SK-N-SH (cell line): ENCODE data around the gene CFAP20DC. TPM values are rescaled to one million over a fixed set of nuclear protein-coding genes. Genes with fewer than 3 reads are reported as not detected.

Experiments
- CTCF ChIA-PET: fragments of 300-600, 350-600 bp; formaldehyde crosslinking; extraction: SDS; loops from one replicate; lab custom pipeline; 2021; lab: Yijun Ruan, JAX
- POLR2A ChIA-PET: fragments of 350-600 bp; sonication (Branson Sonifier 250); formaldehyde crosslinking; extraction: SDS; loops from one replicate; lab custom pipeline; 2020; ENCODE audit warnings: antibody characterized with exemption, inconsistent platforms; lab: Yijun Ruan, JAX
- DNase-seq: peaks from one replicate; pipeline ENCODE4 v3.0.0; 2012
- H2AFZ ChIP-seq: fragments of 200-600 bp; sonication (generic); 2 replicates; pipeline ENCODE4 v1.8.1; 2016; ENCODE audit warnings: antibody characterized with exemption, mild to moderate bottlenecking, low read depth
- H3F3A ChIP-seq: fragments of 200-600 bp; sonication (generic); replicated peaks from 2 replicates; pipeline ENCODE3; 2016; ENCODE audit warnings: antibody characterized with exemption, mild to moderate bottlenecking; ENCODE audit not compliant: insufficient read depth
- H3K27ac ChIP-seq, 2 experiments: fragments of 200-500 bp in 1 of 2; fragments of 200-600 bp in 1 of 2; sonication (Bioruptor generic) in 1 of 2; sonication (generic), shearing (Covaris generic) in 1 of 2; 2 replicates each; pipeline versions ENCODE4 v1.5.1 to v1.6.1; 2014 to 2016; ENCODE audit warnings: low read depth in 2 of 2, inconsistent platforms in 1 of 2, low read length in 1 of 2, mild to moderate bottlenecking in 1 of 2, mixed read lengths in 1 of 2
- H3K27me3 ChIP-seq: fragments of 200-600 bp; sonication (generic), shearing (Covaris generic); 2 replicates; pipeline ENCODE4 v1.6.1; 2016; ENCODE audit warnings: mixed run types; ENCODE audit not compliant: insufficient read depth
- H3K36me3 ChIP-seq, 2 experiments: fragments of 200-500 bp in 1 of 2; fragments of 200-600 bp in 1 of 2; sonication (Bioruptor generic) in 1 of 2; sonication (generic) in 1 of 2; replicated peaks in 1 of 2; 2 replicates each; pipeline versions ENCODE3 to v1.5.1; 2014 to 2016; ENCODE audit warnings: low read length in 1 of 2, mild to moderate bottlenecking in 1 of 2; ENCODE audit not compliant: insufficient read depth in 2 of 2, control insufficient read depth in 1 of 2
- H3K4me1 ChIP-seq, 2 experiments: fragments of 200-500 bp in 1 of 2; fragments of 200-600 bp in 1 of 2; sonication (Bioruptor generic) in 1 of 2; sonication (generic), shearing (Covaris generic) in 1 of 2; 2 replicates each; pipeline versions ENCODE4 v1.5.1 to v1.6.1; 2014 to 2016; ENCODE audit warnings: low read depth in 1 of 2, low read length in 1 of 2, mixed run types in 1 of 2; ENCODE audit not compliant: insufficient read depth in 2 of 2, control insufficient read depth in 1 of 2
- H3K4me2 ChIP-seq: fragments of 200-600 bp; sonication (generic), shearing (Covaris generic); 2 replicates; pipeline ENCODE4 v1.6.1; 2017; ENCODE audit warnings: mixed run types
- H3K4me3 ChIP-seq, 2 experiments: fragments of 200-500 bp in 1 of 2; fragments of 200-600 bp in 1 of 2; sonication (Bioruptor generic) in 1 of 2; sonication (generic), shearing (Covaris generic) in 1 of 2; 2 replicates each; pipeline versions ENCODE4 v1.5.1 to v1.8.1; 2014 to 2016; ENCODE audit warnings: low read depth in 2 of 2, inconsistent platforms in 1 of 2, low read length in 1 of 2, mild to moderate bottlenecking in 1 of 2, mixed read lengths in 1 of 2, moderate library complexity in 1 of 2
- H3K79me2 ChIP-seq: fragments of 200-600 bp; sonication (generic); 2 replicates; pipeline ENCODE4 v1.8.1; 2017; ENCODE audit warnings: mild to moderate bottlenecking; ENCODE audit not compliant: insufficient read depth
- H3K9ac ChIP-seq: fragments of 200-600 bp; sonication (generic); 2 replicates; pipeline ENCODE4 v1.6.1; 2017; ENCODE audit warnings: mixed run types
- H3K9me2 ChIP-seq: fragments of 200-600 bp; sonication (generic); 2 replicates; pipeline ENCODE4 v1.6.1; 2017; ENCODE audit warnings: mixed run types
- H3K9me3 ChIP-seq: fragments of 200-600 bp; sonication (generic); 2 replicates; pipeline ENCODE4 v1.6.1; 2017; ENCODE audit warnings: mixed run types, mild to moderate bottlenecking, moderate library complexity
- H4K20me1 ChIP-seq: fragments of 200-600 bp; sonication (generic); 2 replicates; pipeline ENCODE4 v1.6.1; 2017; ENCODE audit warnings: mild to moderate bottlenecking, mixed run types; ENCODE audit not compliant: insufficient read depth
- CHD2 ChIP-seq: fragments of 150-350 bp; IDR thresholded peaks from 2 replicates; pipeline ENCODE4 v1.6.1; 2018; ENCODE audit warnings: low read length; ENCODE audit not compliant: partially characterized antibody
- ELF1 ChIP-seq: IDR thresholded peaks from 2 replicates; pipeline ENCODE4 v1.4.0; 2012
- EP300 ChIP-seq, 2 experiments: IDR thresholded peaks; 2 replicates each; pipeline versions ENCODE4 v1.4.0 to v1.6.1; 2012; ENCODE audit warnings: borderline replicate concordance in 1 of 2, low read depth in 1 of 2, low read length in 1 of 2
- EZH2phosphoT487 ChIP-seq: fragments of 200-600 bp; sonication (generic); IDR thresholded peaks from 2 replicates; pipeline ENCODE4 v1.6.1; 2017; ENCODE audit warnings: low read depth, mixed run types, mild to moderate bottlenecking, antibody characterized with exemption, moderate library complexity, borderline replicate concordance
- FOSL2 ChIP-seq: IDR thresholded peaks from 2 replicates; pipeline ENCODE4 v1.4.0; 2012; ENCODE audit warnings: low read depth, mild to moderate bottlenecking, moderate library complexity, borderline replicate concordance
- FOXJ3 ChIP-seq: sonication (generic); formaldehyde crosslinking; IDR thresholded peaks from 2 replicates; pipeline ENCODE4 v1.5.1; 2020; ENCODE audit warnings: mild to moderate bottlenecking, missing genetic modification reagents
- FOXM1 ChIP-seq: IDR thresholded peaks from 2 replicates; pipeline ENCODE4 v1.4.0; 2012; ENCODE audit warnings: low read depth, mild to moderate bottlenecking
- MEF2A ChIP-seq: IDR thresholded peaks from 2 replicates; pipeline ENCODE4 v1.4.0; 2012; ENCODE audit warnings: low read depth, borderline replicate concordance
- MXI1 ChIP-seq: IDR thresholded peaks from 2 replicates; pipeline ENCODE4 v1.6.1; 2012; ENCODE audit warnings: mild to moderate bottlenecking, low read depth, low read length, improper control_type of control experiment
- NFIC ChIP-seq: IDR thresholded peaks from 2 replicates; pipeline ENCODE4 v1.4.0; 2012; ENCODE audit warnings: borderline replicate concordance
- POLR2AphosphoS5 ChIP-seq: IDR thresholded peaks from 2 replicates; pipeline ENCODE4 v1.6.1; 2012; ENCODE audit warnings: low read depth, low read length
- RCOR1 ChIP-seq: fragments of 150-350 bp; IDR thresholded peaks from 2 replicates; pipeline ENCODE4 v1.6.1; 2017; ENCODE audit warnings: antibody characterized with exemption, low read length
- RFX5 ChIP-seq: IDR thresholded peaks from 2 replicates; pipeline ENCODE4 v1.6.1; 2012; ENCODE audit warnings: mild to moderate bottlenecking, improper control_type of control experiment, low read length
- SIN3A ChIP-seq: IDR thresholded peaks from 2 replicates; pipeline ENCODE4 v1.6.1; 2012; ENCODE audit warnings: low read depth, mild to moderate bottlenecking, low read length, moderate library complexity, borderline replicate concordance
- SMC3 ChIP-seq: IDR thresholded peaks from 2 replicates; pipeline ENCODE4 v1.6.1; 2012; ENCODE audit warnings: low read depth, low read length, improper control_type of control experiment
- TAF1 ChIP-seq: IDR thresholded peaks from 2 replicates; pipeline ENCODE4 v1.6.1; 2012; ENCODE audit warnings: low read depth, mild to moderate bottlenecking, low read length, moderate library complexity, borderline replicate concordance
- TEAD4 ChIP-seq: IDR thresholded peaks from 2 replicates; pipeline ENCODE4 v1.4.0; 2012; ENCODE audit warnings: mild to moderate bottlenecking, borderline replicate concordance; ENCODE audit not compliant: insufficient read depth
- WGBS: methylation state at CpG from one replicate; pipeline ENCODE4 v1.1.6; 2017; ENCODE audit warnings: low lambda C conversion rate; 5-methylcytosine and 5-hydroxymethylcytosine counted together
- polyA plus RNA-seq, 3 experiments: library from polyadenylated mRNA; depleted of rRNA; stranded (reverse); fragments of >200 nt; gene quantifications; 2 replicates each; pipeline ENCODE4 v1.2.3, GENCODE V29; 2012
- TF ChIP-seq, protein P1 (sequence below): IDR thresholded peaks from 2 replicates; pipeline ENCODE4 v1.4.0; 2012; ENCODE audit warnings: low read depth
- TF ChIP-seq, protein P2 (sequence below): IDR thresholded peaks from 2 replicates; pipeline ENCODE4; 2012
- TF ChIP-seq, protein P3 (sequence below): IDR thresholded peaks from 2 replicates; pipeline ENCODE4 v1.6.1; 2012; ENCODE audit warnings: mild to moderate bottlenecking, low read depth, low read length, moderate library complexity

The CFAP20DC gene
- polyA plus RNA-seq, 1 of the 3 experiments (the other 2 are of a cell fraction) = 1.8 TPM

DNA sequence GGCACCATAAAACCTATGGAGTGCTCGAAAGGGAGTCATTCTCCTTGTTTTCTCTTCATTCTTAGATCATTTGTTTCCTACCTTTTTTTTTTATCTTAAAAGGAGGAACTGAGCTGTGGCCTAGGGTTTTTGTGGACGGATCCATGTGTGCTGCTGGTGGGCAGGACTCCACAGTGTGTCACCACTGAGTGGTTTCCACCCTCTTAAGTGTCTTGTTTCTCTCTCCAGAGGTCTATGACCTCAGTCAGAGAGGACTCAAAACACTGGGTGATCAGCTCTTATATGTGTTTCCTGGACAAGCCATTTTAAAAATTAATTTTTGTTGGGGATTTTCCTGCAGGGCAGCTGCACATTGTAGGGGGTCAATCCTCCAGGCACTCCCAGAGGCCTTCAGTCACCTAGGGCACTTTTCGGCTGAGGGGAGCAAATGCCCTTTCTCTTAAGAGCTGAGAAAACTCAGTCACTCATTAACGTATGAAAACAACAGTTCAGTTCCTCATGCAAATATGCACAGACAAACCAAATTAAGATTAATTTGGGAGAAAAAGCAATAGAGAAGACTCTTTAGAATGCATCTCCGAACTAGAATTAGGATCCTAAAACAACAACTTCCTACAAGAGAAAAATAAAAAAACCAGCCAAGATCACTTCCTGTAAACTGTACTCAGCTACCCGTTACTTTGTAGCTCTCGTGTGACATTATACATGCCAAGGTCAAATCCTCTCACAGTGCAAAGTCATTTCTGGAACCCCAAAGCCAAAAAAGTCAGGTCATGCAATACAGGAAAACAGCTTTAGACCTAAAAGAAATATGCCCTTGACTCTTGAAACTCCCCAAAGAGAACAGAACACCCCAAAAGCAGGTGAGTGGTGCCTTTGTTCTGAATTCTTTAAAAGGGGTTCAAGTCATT lies 355.6 kb downstream of the CFAP20DC start:
- Histone ChIP-seq H3K79me2 (no peaks in the 10 kb centered on the region), H3K36me3 (peaks cover 0 to 3% of the 10 kb centered on the region in 2 experiments), H3K27ac (no peak overlapping the region), H2AFZ (no peak overlapping the region), H3K4me3 (no peak overlapping the region), H3K4me2 (no peak overlapping the region), H3K9me3 (peaks cover 14% of the 10 kb centered on the region), H3K4me1 (no peaks in the 10 kb centered on the region), H3K9me2 (no peaks in the 10 kb centered on the region), H4K20me1 (no peaks in the 10 kb centered on the region), H3K9ac (no peak overlapping the region), H3K27me3 (no peaks in the 10 kb centered on the region), H3F3A (no peaks in the 10 kb centered on the region)
- 33% methylated on average over 7 of the region's 7 CpGs for WGBS
- CTCF ChIA-PET = interaction anchor here (0.9 kb wide), 1 partner anchor 54 kb away, joined by 3 read pairs; no protein-coding TSS in a partner anchor
- no peak for DNase-seq
- TF ChIP-seq SIN3A (no peak), NFIC (no peak), RFX5 (no peak), FOXM1 (no peak), CHD2 (no peak), RCOR1 (no peak), MEF2A (no peak), EZH2phosphoT487 (no peak), FOSL2 (no peak), ELF1 (no peak), FOXJ3 (CRISPR knock-in tag) (no peak), EP300 (IDR thresholded peaks at IDR 0.05; ENCODE audit: borderline replicate concordance in 1 of 2, low read depth in 1 of 2, low read length in 1 of 2) (no peak), TEAD4 (no peak), SMC3 (no peak), POLR2AphosphoS5 (no peak), MXI1 (no peak), TAF1 (no peak)
- TF ChIP-seq, protein P1, sequence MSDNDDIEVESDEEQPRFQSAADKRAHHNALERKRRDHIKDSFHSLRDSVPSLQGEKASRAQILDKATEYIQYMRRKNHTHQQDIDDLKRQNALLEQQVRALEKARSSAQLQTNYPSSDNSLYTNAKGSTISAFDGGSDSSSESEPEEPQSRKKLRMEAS = no peak
- TF ChIP-seq, protein P2, sequence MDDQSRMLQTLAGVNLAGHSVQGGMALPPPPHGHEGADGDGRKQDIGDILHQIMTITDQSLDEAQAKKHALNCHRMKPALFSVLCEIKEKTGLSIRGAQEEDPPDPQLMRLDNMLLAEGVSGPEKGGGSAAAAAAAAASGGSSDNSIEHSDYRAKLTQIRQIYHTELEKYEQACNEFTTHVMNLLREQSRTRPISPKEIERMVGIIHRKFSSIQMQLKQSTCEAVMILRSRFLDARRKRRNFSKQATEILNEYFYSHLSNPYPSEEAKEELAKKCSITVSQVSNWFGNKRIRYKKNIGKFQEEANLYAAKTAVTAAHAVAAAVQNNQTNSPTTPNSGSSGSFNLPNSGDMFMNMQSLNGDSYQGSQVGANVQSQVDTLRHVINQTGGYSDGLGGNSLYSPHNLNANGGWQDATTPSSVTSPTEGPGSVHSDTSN = no peak
- TF ChIP-seq, protein P3, sequence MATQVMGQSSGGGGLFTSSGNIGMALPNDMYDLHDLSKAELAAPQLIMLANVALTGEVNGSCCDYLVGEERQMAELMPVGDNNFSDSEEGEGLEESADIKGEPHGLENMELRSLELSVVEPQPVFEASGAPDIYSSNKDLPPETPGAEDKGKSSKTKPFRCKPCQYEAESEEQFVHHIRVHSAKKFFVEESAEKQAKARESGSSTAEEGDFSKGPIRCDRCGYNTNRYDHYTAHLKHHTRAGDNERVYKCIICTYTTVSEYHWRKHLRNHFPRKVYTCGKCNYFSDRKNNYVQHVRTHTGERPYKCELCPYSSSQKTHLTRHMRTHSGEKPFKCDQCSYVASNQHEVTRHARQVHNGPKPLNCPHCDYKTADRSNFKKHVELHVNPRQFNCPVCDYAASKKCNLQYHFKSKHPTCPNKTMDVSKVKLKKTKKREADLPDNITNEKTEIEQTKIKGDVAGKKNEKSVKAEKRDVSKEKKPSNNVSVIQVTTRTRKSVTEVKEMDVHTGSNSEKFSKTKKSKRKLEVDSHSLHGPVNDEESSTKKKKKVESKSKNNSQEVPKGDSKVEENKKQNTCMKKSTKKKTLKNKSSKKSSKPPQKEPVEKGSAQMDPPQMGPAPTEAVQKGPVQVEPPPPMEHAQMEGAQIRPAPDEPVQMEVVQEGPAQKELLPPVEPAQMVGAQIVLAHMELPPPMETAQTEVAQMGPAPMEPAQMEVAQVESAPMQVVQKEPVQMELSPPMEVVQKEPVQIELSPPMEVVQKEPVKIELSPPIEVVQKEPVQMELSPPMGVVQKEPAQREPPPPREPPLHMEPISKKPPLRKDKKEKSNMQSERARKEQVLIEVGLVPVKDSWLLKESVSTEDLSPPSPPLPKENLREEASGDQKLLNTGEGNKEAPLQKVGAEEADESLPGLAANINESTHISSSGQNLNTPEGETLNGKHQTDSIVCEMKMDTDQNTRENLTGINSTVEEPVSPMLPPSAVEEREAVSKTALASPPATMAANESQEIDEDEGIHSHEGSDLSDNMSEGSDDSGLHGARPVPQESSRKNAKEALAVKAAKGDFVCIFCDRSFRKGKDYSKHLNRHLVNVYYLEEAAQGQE = no peak
- POLR2A ChIA-PET = no interaction called here
